GM19351 (cell line): ENCODE data around the gene CAMTA1.

ENCODE experiments used
- ATAC-seq: cut with Tn5 transposase; IDR thresholded peaks from one replicate; pipeline ENCODE4 v1.9.1; 2021; ENCODE audit warnings: mild to moderate bottlenecking, moderate library complexity; ENCODE audit not compliant: unreplicated experiment

Gene CAMTA1

GRCh38 chr1:7629465-7630195, 844.4 kb downstream of the CAMTA1 start:
- ATAC-seq: no peak

- no peak for ATAC-seq
Measured at GRCh38 chr1:7630378-7630777, 845.1 kb downstream of the CAMTA1 start.

GRCh38 chr1:7632176-7632575, 846.9 kb downstream of the CAMTA1 start:
- ATAC-seq: no peak

- ATAC-seq: no peak
Measured at GRCh38 chr1:7632681-7633080, 847.4 kb downstream of the CAMTA1 start.

- ATAC-seq: no peak
Measured at GRCh38 chr1:7633506-7634245, 848.4 kb downstream of the CAMTA1 start.

- no peak for ATAC-seq
Measured at GRCh38 chr1:7634546-7635240, 849.4 kb downstream of the CAMTA1 start.

- no peak for ATAC-seq
Measured at GRCh38 chr1:7636795-7637526, 851.7 kb downstream of the CAMTA1 start.

- ATAC-seq: no peak
Measured at GRCh38 chr1:7638078-7638477, 852.8 kb downstream of the CAMTA1 start.

GRCh38 chr1:7639435-7640131, 854.3 kb downstream of the CAMTA1 start:
- ATAC-seq: no peak

GRCh38 chr1:7640350-7640749, 855.1 kb downstream of the CAMTA1 start:
- ATAC-seq: no peak

GRCh38 chr1:7640920-7641585, 855.8 kb downstream of the CAMTA1 start:
- ATAC-seq: no peak

GRCh38 chr1:7641587-7642417, 856.5 kb downstream of the CAMTA1 start:
- no peak for ATAC-seq

- no peak for ATAC-seq
Measured at GRCh38 chr1:7642418-7642704, 857.1 kb downstream of the CAMTA1 start.

- no peak for ATAC-seq
Measured at GRCh38 chr1:7642781-7643529, 857.7 kb downstream of the CAMTA1 start.

GRCh38 chr1:7643530-7643929, 858.3 kb downstream of the CAMTA1 start:
- ATAC-seq: no peak

- no peak for ATAC-seq
Measured at GRCh38 chr1:7644086-7644485, 858.8 kb downstream of the CAMTA1 start.

- no peak for ATAC-seq
Measured at GRCh38 chr1:7644961-7645750, 859.9 kb downstream of the CAMTA1 start.

GRCh38 chr1:7645751-7646048, 860.4 kb downstream of the CAMTA1 start:
- ATAC-seq: no peak
